GM23338 (cell line): ENCODE data around the gene PGM3. TPM values are rescaled to one million over a fixed set of nuclear protein-coding genes. Genes with fewer than 3 reads are reported as not detected.

ENCODE experiments used
- ATAC-seq: fragments of 200-7000 bp; cut with Tn5 transposase; 3 replicates; pipeline ENCODE4 v1.9.1; 2020
- DNase-seq: peaks from one replicate; pipeline ENCODE4 v3.0.0-alpha.2; 2015; ENCODE audit warnings: low spot score
- H2AFZ ChIP-seq: fragments of 200-600 bp; sonication (generic); 2 replicates; pipeline ENCODE4 v1.8.0; 2016; ENCODE audit warnings: antibody characterized with exemption, mild to moderate bottlenecking, moderate library complexity
- H3F3A ChIP-seq: fragments of 200-600 bp; sonication (generic); replicated peaks from 2 replicates; pipeline ENCODE4 v1.8.0; 2017; ENCODE audit warnings: antibody characterized with exemption, mixed run types, low read depth
- H3K27ac ChIP-seq: fragments of 200-600 bp; sonication (generic); 2 replicates; pipeline ENCODE4 v1.6.1; 2016; ENCODE audit warnings: low read depth
- H3K27me3 ChIP-seq: fragments of 200-600 bp; sonication (generic); 2 replicates; pipeline ENCODE4 v1.8.0; 2016; ENCODE audit warnings: mild to moderate bottlenecking, mixed run types, moderate library complexity; ENCODE audit not compliant: insufficient read depth
- H3K36me3 ChIP-seq: fragments of 200-600 bp; sonication (generic); 2 replicates; pipeline ENCODE4 v1.8.0; 2016; ENCODE audit warnings: mild to moderate bottlenecking; ENCODE audit not compliant: insufficient read depth
- H3K4me1 ChIP-seq: fragments of 200-600 bp; sonication (generic); 2 replicates; pipeline ENCODE4 v1.8.0; 2016; ENCODE audit warnings: mild to moderate bottlenecking, moderate library complexity; ENCODE audit not compliant: insufficient read depth
- H3K4me2 ChIP-seq: fragments of 200-600 bp; sonication (generic); 2 replicates; pipeline ENCODE4 v1.7.1; 2017; ENCODE audit warnings: mixed run types
- H3K4me3 ChIP-seq: fragments of 200-600 bp; sonication (generic); 2 replicates; pipeline ENCODE4 v1.6.1; 2016; ENCODE audit warnings: mixed run types
- H3K79me2 ChIP-seq: fragments of 200-600 bp; sonication (generic); replicated peaks from 2 replicates; pipeline ENCODE4 v1.8.0; 2017; ENCODE audit warnings: mild to moderate bottlenecking; ENCODE audit not compliant: insufficient read depth
- H3K9me2 ChIP-seq: fragments of 200-600 bp; sonication (generic); 2 replicates; pipeline ENCODE4 v1.8.0; 2017; ENCODE audit not compliant: insufficient read depth
- H4K20me1 ChIP-seq: fragments of 200-600 bp; sonication (generic); replicated peaks from 2 replicates; pipeline ENCODE4 v1.8.0; 2017; ENCODE audit warnings: mild to moderate bottlenecking; ENCODE audit not compliant: insufficient read depth
- H3K27ac Mint-ChIP-seq: 2 replicates; pipeline ENCODE4 v1.8.0; 2020; ENCODE audit warnings: inconsistent platforms, mild to moderate bottlenecking, moderate library complexity, mixed read lengths
- H3K27me3 Mint-ChIP-seq: 3 replicates; pipeline ENCODE4 v1.8.0; 2022; ENCODE audit warnings: low read depth, mild to moderate bottlenecking, moderate library complexity, mixed read lengths, inconsistent platforms; ENCODE audit not compliant: insufficient read depth, poor library complexity
- H3K36me3 Mint-ChIP-seq: 3 replicates; pipeline ENCODE4 v1.8.0; 2021; ENCODE audit warnings: low read depth, mild to moderate bottlenecking, inconsistent platforms, moderate library complexity, mixed read lengths
- H3K4me1 Mint-ChIP-seq: 3 replicates; pipeline ENCODE4 v1.8.0; 2020; ENCODE audit warnings: mild to moderate bottlenecking, inconsistent platforms, mixed read lengths
- H3K4me3 Mint-ChIP-seq: 3 replicates; pipeline ENCODE4 v1.8.0; 2021; ENCODE audit warnings: moderate library complexity, mild to moderate bottlenecking, inconsistent platforms, mixed read lengths
- H3K9me3 Mint-ChIP-seq: 3 replicates; pipeline ENCODE4 v1.8.0; 2020; ENCODE audit warnings: moderate library complexity, mild to moderate bottlenecking, inconsistent platforms, mixed read lengths
- CREB1 ChIP-seq: fragments of 250-450 bp; sonication (Bioruptor Pico); IDR thresholded peaks from 2 replicates; pipeline ENCODE4 v1.5.0; 2020; ENCODE audit warnings: low read depth, mild to moderate bottlenecking, moderate library complexity
- ETS1 ChIP-seq: IDR thresholded peaks from 2 replicates; pipeline ENCODE4 v1.6.1; 2016; ENCODE audit warnings: antibody characterized with exemption
- EZH2 ChIP-seq: fragments of 200-600 bp; sonication (generic); IDR thresholded peaks from one replicate; pipeline ENCODE4 v1.8.0; 2017; ENCODE audit warnings: antibody characterized with exemption, mild to moderate bottlenecking, low read depth; ENCODE audit not compliant: unreplicated experiment
- EZH2phosphoT487 ChIP-seq: fragments of 200-600 bp; sonication (generic); IDR thresholded peaks from one replicate; pipeline ENCODE4 v1.8.1; 2018; ENCODE audit warnings: antibody characterized with exemption; ENCODE audit not compliant: unreplicated experiment
- JUNB ChIP-seq: IDR thresholded peaks from one replicate; pipeline ENCODE4 v1.6.1; 2016; ENCODE audit warnings: antibody characterized with exemption; ENCODE audit not compliant: unreplicated experiment
- STAT1 ChIP-seq: IDR thresholded peaks from one replicate; pipeline ENCODE4 v1.6.1; 2016; ENCODE audit warnings: antibody characterized with exemption; ENCODE audit not compliant: unreplicated experiment
- ZNF114 ChIP-seq: fragments of 250-450 bp; sonication (Bioruptor Pico); IDR thresholded peaks from 2 replicates; pipeline ENCODE4 v1.5.0; 2020; ENCODE audit warnings: mild to moderate bottlenecking, moderate library complexity
- ZNF331 ChIP-seq: fragments of 250-450 bp; sonication (Bioruptor Pico); IDR thresholded peaks from 2 replicates; pipeline ENCODE4 v1.5.0; 2020; ENCODE audit warnings: low read depth, mild to moderate bottlenecking, moderate library complexity
- polyA plus RNA-seq: library from polyadenylated mRNA; unstranded; fragments of >200 nt; fragmentation: Nextera tagmentation; extraction: Ambion mirVana; gene quantifications from 2 replicates; pipeline ENCODE4 v1.2.1, GENCODE V29; 2016
- total RNA-seq: library from RNA; depleted of rRNA; stranded (reverse); fragments of >200 nt; shearing (Covaris generic); gene quantifications from 2 replicates; pipeline ENCODE4 v1.2.3, GENCODE V29; 2014
- TF ChIP-seq, protein P1 (sequence below), 2 experiments: fragments of 200-600 bp in 1 of 2; sonication (generic) in 1 of 2; conservative IDR thresholded peaks; 2 replicates each; pipeline versions ENCODE4 v1.5.1 to v1.6.1; 2016 to 2017; ENCODE audit warnings: antibody characterized with exemption in 2 of 2, low read depth in 2 of 2, mild to moderate bottlenecking in 2 of 2, moderate library complexity in 1 of 2
- TF ChIP-seq, protein P2 (sequence below): IDR thresholded peaks from one replicate; pipeline ENCODE4 v1.6.1; 2018; ENCODE audit warnings: antibody characterized with exemption; ENCODE audit not compliant: unreplicated experiment

Gene PGM3
- total and polyA plus RNA-seq, 2 experiments from 2014 or later: 23.8 to 35.3 TPM

- TF ChIP-seq, protein P1, sequence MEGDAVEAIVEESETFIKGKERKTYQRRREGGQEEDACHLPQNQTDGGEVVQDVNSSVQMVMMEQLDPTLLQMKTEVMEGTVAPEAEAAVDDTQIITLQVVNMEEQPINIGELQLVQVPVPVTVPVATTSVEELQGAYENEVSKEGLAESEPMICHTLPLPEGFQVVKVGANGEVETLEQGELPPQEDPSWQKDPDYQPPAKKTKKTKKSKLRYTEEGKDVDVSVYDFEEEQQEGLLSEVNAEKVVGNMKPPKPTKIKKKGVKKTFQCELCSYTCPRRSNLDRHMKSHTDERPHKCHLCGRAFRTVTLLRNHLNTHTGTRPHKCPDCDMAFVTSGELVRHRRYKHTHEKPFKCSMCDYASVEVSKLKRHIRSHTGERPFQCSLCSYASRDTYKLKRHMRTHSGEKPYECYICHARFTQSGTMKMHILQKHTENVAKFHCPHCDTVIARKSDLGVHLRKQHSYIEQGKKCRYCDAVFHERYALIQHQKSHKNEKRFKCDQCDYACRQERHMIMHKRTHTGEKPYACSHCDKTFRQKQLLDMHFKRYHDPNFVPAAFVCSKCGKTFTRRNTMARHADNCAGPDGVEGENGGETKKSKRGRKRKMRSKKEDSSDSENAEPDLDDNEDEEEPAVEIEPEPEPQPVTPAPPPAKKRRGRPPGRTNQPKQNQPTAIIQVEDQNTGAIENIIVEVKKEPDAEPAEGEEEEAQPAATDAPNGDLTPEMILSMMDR (conservative IDR thresholded peaks at IDR 0.05; ENCODE audit: low read depth in 2 of 2): no peak
- TF ChIP-seq STAT1 (no peak), CREB1 (no peak)
These were observed 40.2 kb downstream of the PGM3 start (continued) for GRCh38 chr6:83152913-83153312.

DNA sequence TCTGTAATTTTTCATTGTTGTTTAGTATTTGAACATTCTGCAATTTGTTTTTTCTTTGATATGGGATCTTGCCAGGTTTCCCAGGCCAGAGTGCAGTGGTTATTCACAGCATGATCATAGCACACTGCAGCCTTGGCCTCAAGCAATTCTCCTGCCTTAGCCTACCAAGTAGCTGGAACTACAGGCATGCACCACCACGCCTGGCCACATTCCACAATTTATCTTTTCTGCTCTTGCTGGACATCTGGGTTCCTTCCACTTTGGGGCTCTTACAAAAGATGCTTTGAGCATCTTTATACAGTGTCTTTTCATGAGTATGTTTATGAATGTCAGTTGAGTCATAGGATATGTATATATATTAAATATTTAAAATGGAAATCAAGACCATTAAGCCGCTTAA is 42.0 kb downstream of the PGM3 start:
- no peaks in the 10 kb centered on the region for H4K20me1 ChIP-seq
- H3K4me1 Mint-ChIP-seq: no peaks in the 10 kb centered on the region
- H3K9me2 ChIP-seq: no peaks in the 10 kb centered on the region
- H3K27me3 ChIP-seq: no peaks in the 10 kb centered on the region
- H3K4me3 Mint-ChIP-seq: no peak overlapping the region
- H3K9me3 Mint-ChIP-seq: no peaks in the 10 kb centered on the region
- no peak overlapping the region for H2AFZ ChIP-seq
- no peaks in the 10 kb centered on the region for H3F3A ChIP-seq
- DNase-seq: peak; percentile 7
- no peak overlapping the region for H3K4me3 ChIP-seq
- H3K79me2 ChIP-seq: no peaks in the 10 kb centered on the region
- H3K4me2 ChIP-seq: no peak overlapping the region
- no peak for ATAC-seq
- peaks cover 4% of the 10 kb centered on the region for H3K27me3 Mint-ChIP-seq
- TF ChIP-seq CREB1: no peak
- no peak for TF ChIP-seq EZH2phosphoT487
- TF ChIP-seq EZH2: no peak
- TF ChIP-seq ZNF114 (CRISPR knock-in tag): no peak
- no peak for TF ChIP-seq JUNB
- TF ChIP-seq, protein P2, sequence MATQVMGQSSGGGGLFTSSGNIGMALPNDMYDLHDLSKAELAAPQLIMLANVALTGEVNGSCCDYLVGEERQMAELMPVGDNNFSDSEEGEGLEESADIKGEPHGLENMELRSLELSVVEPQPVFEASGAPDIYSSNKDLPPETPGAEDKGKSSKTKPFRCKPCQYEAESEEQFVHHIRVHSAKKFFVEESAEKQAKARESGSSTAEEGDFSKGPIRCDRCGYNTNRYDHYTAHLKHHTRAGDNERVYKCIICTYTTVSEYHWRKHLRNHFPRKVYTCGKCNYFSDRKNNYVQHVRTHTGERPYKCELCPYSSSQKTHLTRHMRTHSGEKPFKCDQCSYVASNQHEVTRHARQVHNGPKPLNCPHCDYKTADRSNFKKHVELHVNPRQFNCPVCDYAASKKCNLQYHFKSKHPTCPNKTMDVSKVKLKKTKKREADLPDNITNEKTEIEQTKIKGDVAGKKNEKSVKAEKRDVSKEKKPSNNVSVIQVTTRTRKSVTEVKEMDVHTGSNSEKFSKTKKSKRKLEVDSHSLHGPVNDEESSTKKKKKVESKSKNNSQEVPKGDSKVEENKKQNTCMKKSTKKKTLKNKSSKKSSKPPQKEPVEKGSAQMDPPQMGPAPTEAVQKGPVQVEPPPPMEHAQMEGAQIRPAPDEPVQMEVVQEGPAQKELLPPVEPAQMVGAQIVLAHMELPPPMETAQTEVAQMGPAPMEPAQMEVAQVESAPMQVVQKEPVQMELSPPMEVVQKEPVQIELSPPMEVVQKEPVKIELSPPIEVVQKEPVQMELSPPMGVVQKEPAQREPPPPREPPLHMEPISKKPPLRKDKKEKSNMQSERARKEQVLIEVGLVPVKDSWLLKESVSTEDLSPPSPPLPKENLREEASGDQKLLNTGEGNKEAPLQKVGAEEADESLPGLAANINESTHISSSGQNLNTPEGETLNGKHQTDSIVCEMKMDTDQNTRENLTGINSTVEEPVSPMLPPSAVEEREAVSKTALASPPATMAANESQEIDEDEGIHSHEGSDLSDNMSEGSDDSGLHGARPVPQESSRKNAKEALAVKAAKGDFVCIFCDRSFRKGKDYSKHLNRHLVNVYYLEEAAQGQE: no peak
- TF ChIP-seq ZNF331 (CRISPR knock-in tag): no peak
- TF ChIP-seq ETS1: no peak
- TF ChIP-seq STAT1: no peak
- peaks cover 7% of the 10 kb centered on the region; the same call in 2 of the 3 replicates for H3K36me3 Mint-ChIP-seq
- H3K4me1 ChIP-seq: no peaks in the 10 kb centered on the region
- no peak overlapping the region for H3K27ac ChIP-seq
- H3K36me3 ChIP-seq: peaks cover 15% of the 10 kb centered on the region; the same call in 1 of the 2 replicates
- no peak overlapping the region for H3K27ac Mint-ChIP-seq
